ENCODE data around the gene CEP41. TPM values are rescaled to one million over a fixed set of nuclear protein-coding genes. Genes with fewer than 3 reads are reported as not detected.
A peak's percentile ranks its signal among the peaks of the same experiment; 100 is the strongest.
"Not testable (repeated sequence)": the region's sequence is repeated elsewhere in the genome, so short reads cannot be mapped to it uniquely, and the experiment has no call there.

Gene CEP41
- total RNA-seq, 4 donors from 2014 or later, result 3.1 to 10.7 (median 7.9) TPM

DNA sequence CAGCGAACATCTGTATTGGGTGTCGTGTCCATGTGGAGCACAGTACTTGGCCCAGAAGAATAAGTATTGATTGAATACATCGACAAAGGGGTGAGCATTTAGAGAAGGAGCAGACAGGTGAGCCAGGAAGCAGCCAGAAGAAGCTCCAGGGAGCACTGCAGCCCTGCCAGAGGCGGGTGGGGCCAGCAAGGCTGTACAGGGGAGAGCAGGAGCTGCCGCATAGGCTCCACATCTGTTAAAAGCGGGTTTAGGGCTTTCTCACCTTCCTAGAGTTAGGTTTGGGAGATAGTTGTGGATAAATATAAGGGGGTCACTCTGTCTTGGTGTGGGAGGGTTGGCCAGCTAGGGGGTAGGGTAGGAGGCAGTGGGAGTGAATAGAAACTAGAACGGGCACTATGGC is 61.8 kb downstream of the CEP41 start:
- Histone ChIP-seq H3K27me3 (no peaks in the 10 kb centered on the region), H3K36me3 (no peaks in the 10 kb centered on the region), H3K4me3 (replicated peaks in 1 of 3) (no peak overlapping the region), H3K4me1 (no peaks in the 10 kb centered on the region), H3K27ac (no peak overlapping the region), H3K9me3 (no peaks in the 10 kb centered on the region)
- TF ChIP-seq, protein P1, sequence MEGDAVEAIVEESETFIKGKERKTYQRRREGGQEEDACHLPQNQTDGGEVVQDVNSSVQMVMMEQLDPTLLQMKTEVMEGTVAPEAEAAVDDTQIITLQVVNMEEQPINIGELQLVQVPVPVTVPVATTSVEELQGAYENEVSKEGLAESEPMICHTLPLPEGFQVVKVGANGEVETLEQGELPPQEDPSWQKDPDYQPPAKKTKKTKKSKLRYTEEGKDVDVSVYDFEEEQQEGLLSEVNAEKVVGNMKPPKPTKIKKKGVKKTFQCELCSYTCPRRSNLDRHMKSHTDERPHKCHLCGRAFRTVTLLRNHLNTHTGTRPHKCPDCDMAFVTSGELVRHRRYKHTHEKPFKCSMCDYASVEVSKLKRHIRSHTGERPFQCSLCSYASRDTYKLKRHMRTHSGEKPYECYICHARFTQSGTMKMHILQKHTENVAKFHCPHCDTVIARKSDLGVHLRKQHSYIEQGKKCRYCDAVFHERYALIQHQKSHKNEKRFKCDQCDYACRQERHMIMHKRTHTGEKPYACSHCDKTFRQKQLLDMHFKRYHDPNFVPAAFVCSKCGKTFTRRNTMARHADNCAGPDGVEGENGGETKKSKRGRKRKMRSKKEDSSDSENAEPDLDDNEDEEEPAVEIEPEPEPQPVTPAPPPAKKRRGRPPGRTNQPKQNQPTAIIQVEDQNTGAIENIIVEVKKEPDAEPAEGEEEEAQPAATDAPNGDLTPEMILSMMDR (IDR thresholded peaks at IDR 0.05), result no peak
- no peak for TF ChIP-seq POLR2A (IDR thresholded peaks at IDR 0.05)
- intact Hi-C loops (cut with DNase I), result no loop called here
- whole genome bisulfite sequencing, 2 donors, result 86 to 94% methylated on average over 7 of the region's 7 CpGs
- no peak for DNase-seq

GRCh38 chr7:130377178-130377577 is 63.6 kb downstream of the CEP41 start:
- Histone ChIP-seq H3K27ac (no peak overlapping the region), H3K4me1 (peaks cover 14 to 15% of the 10 kb centered on the region in 2 donors), H3K4me3 (replicated peaks in 1 of 3) (no peak overlapping the region), H3K36me3 (no peaks in the 10 kb centered on the region), H3K27me3 (no peaks in the 10 kb centered on the region), H3K9me3 (no peaks in the 10 kb centered on the region)
- TF ChIP-seq, protein P1 (IDR thresholded peaks at IDR 0.05), result no peak
- TF ChIP-seq POLR2A (IDR thresholded peaks at IDR 0.05), result no peak
- intact Hi-C loops (cut with DNase I), result no loop called here
- DNase-seq, result no peak
- WGBS, 2 donors, result 89 to 97% methylated on average over 6 of the region's 6 CpGs

DNA sequence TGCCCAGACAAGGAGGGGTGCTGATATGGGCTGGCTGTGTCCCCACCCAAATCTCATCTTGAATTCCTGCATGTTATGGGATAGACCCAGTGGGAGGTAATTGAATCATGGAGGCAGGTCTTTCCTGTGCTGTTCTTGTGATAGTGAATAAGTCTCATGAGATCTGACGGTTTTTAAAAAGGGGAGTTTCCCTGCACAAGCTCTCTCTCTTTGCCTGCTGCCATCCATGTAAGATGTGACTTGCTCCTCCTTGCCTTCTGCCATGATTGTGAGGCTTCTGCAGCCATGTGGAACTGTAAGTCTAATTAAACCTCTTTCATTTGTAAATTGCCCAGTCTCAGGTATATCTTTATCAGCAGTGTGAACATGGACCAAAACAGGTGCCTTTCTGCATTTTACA is 64.4 kb downstream of the CEP41 start:
- H3K4me1 ChIP-seq, result peaks cover 14 to 15% of the 10 kb centered on the region in 2 donors
- H3K4me3 ChIP-seq (replicated peaks in 1 of 3); H3K36me3 ChIP-seq; H3K27ac ChIP-seq; H3K27me3 ChIP-seq; DNase-seq; H3K9me3 ChIP-seq; intact Hi-C loops (cut with DNase I): not testable (repeated sequence)
- WGBS, 2 donors, result 50 to 91% methylated on average over 1 of the region's 1 CpG

DNA sequence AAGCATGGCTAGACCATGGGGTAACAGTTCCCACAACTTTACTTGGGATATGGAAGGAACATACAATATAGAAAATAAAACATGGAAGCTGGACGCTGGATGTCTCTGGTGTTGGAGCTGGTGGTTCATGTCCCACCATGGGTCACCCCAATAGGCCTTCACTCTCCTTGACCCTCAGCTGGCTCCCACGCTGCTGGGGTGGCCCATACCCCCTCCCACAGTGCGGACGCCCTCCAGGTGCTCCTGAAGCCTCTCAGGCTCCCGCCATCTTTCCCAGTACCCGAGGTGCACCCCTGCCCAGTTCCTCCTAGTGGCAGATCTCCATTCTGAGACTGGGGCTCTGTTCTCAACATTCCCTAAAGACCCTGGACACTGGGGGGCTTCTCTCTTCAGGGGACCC is 66.3 kb downstream of the CEP41 start:
- TF ChIP-seq POLR2A (IDR thresholded peaks at IDR 0.05), result no peak
- TF ChIP-seq, protein P1 (IDR thresholded peaks at IDR 0.05), result no peak
- no peak for DNase-seq
- intact Hi-C loops (cut with DNase I), result no loop called here
- Histone ChIP-seq H3K4me3 (replicated peaks in 1 of 3) (no peak overlapping the region), H3K4me1 (peaks cover 14 to 26% of the 10 kb centered on the region in 2 donors), H3K27me3 (no peaks in the 10 kb centered on the region), H3K36me3 (no peaks in the 10 kb centered on the region), H3K9me3 (no peaks in the 10 kb centered on the region), H3K27ac (peak overlapping the region; percentile 60 to 91 (median 87))
- 94 to 95% methylated on average over 6 of the region's 6 CpGs for WGBS, 2 donors

GRCh38 chr7:130372402-130373165 is 68.2 kb downstream of the CEP41 start:
- Histone ChIP-seq H3K9me3 (no peaks in the 10 kb centered on the region), H3K4me3 (replicated peaks in 1 of 3) (no peak overlapping the region), H3K36me3 (no peaks in the 10 kb centered on the region), H3K27ac (peak overlapping the region; percentile 60 to 91 (median 87)), H3K4me1 (peaks cover 14 to 26% of the 10 kb centered on the region in 2 donors), H3K27me3 (no peaks in the 10 kb centered on the region)
- intact Hi-C loops (cut with DNase I), result no loop called here
- WGBS, 2 donors, result 80 to 89% methylated on average over 11 of the region's 11 CpGs
- TF ChIP-seq, protein P1 (IDR thresholded peaks at IDR 0.05), result no peak
- TF ChIP-seq POLR2A (IDR thresholded peaks at IDR 0.05), result no peak
- DNase-seq, result no peak
